IMR-90 (cell line): Measurements from ENCODE around the gene EFEMP1. TPM values are rescaled to one million over a fixed set of nuclear protein-coding genes. Genes with fewer than 3 reads are reported as not detected.

Experiments
- ATAC-seq: fragments of 200-7000 bp; cut with Tn5 transposase; 2 replicates; pipeline ENCODE4 v1.9.1; 2020; ENCODE audit warnings: low read depth, mild to moderate bottlenecking, moderate library complexity
- BruUV-seq: library from RNA; stranded (reverse); fragments of 400-500 nt; replicated peaks from 2 replicates; lab custom pipeline; 2021; lab: Mats Ljungman, UMichigan
- CTCF ChIA-PET: fragments of 300-600 bp; formaldehyde crosslinking; extraction: SDS; loops from one replicate; lab custom pipeline; 2021; ENCODE audit warnings: antibody characterized with exemption; lab: Yijun Ruan, JAX
- POLR2A ChIA-PET: fragments of 300-600 bp; sonication (Branson Sonifier 250); formaldehyde crosslinking; loops from one replicate; lab custom pipeline; 2022; ENCODE audit warnings: antibody characterized with exemption; ENCODE audit not compliant: unreplicated experiment; lab: Charles Lee
- DNase-seq: peaks from one replicate; pipeline ENCODE4 v3.0.0; 2013
- H2AFZ ChIP-seq: replicated peaks from 2 replicates; pipeline ENCODE3; 2013; ENCODE audit warnings: low read length, mild to moderate bottlenecking; ENCODE audit not compliant: poor library complexity
- H2AK5ac ChIP-seq: 2 replicates; pipeline ENCODE4 v1.6.1; 2013; ENCODE audit warnings: low read depth, low read length, inconsistent platforms
- H2AK9ac ChIP-seq: replicated peaks from 2 replicates; pipeline ENCODE3; 2013; ENCODE audit warnings: mild to moderate bottlenecking, low read depth, low read length, moderate library complexity; ENCODE audit not compliant: poor library complexity
- H2BK120ac ChIP-seq: 2 replicates; pipeline ENCODE4 v1.6.1; 2013; ENCODE audit warnings: low read depth, low read length, inconsistent platforms
- H2BK15ac ChIP-seq: 3 replicates; pipeline ENCODE4 v1.6.1; 2013; ENCODE audit warnings: low read depth, low read length, inconsistent platforms
- H2BK20ac ChIP-seq: 2 replicates; pipeline ENCODE4 v1.6.1; 2013; ENCODE audit warnings: low read depth, mild to moderate bottlenecking, inconsistent platforms, low read length, moderate library complexity
- H2BK5ac ChIP-seq: 2 replicates; pipeline ENCODE4 v1.6.1; 2013; ENCODE audit warnings: mild to moderate bottlenecking, low read depth, low read length, inconsistent platforms; ENCODE audit not compliant: poor library complexity, severe bottlenecking
- H3K14ac ChIP-seq: replicated peaks from 2 replicates; pipeline ENCODE4 v1.6.1; 2013; ENCODE audit warnings: low read depth, low read length, inconsistent platforms
- H3K18ac ChIP-seq: 2 replicates; pipeline ENCODE4 v1.6.1; 2013; ENCODE audit warnings: low read depth, low read length, control low read depth
- H3K23ac ChIP-seq: 2 replicates; pipeline ENCODE4 v1.6.1; 2013; ENCODE audit warnings: low read depth, low read length, inconsistent platforms
- H3K27ac ChIP-seq: 2 replicates; pipeline ENCODE4 v1.5.1; 2013; ENCODE audit warnings: mild to moderate bottlenecking, control low read depth, low read length; ENCODE audit not compliant: insufficient read depth
- H3K27me3 ChIP-seq: 2 replicates; pipeline ENCODE4 v1.6.1; 2013; ENCODE audit warnings: low read length; ENCODE audit not compliant: control insufficient read depth, insufficient read depth
- H3K36me3 ChIP-seq: 2 replicates; pipeline ENCODE4 v1.6.1; 2013; ENCODE audit warnings: low read length, mixed read lengths; ENCODE audit not compliant: control insufficient read depth, insufficient read depth
- H3K4ac ChIP-seq: 2 replicates; pipeline ENCODE4 v1.6.1; 2013; ENCODE audit warnings: low read depth, low read length, inconsistent platforms
- H3K4me1 ChIP-seq: 2 replicates; pipeline ENCODE4 v1.6.1; 2013; ENCODE audit warnings: low read length, mixed read lengths; ENCODE audit not compliant: control insufficient read depth, insufficient read depth
- H3K4me2 ChIP-seq: 2 replicates; pipeline ENCODE4 v1.6.1; 2013; ENCODE audit warnings: low read depth, mild to moderate bottlenecking, control low read depth, low read length, moderate library complexity
- H3K4me3 ChIP-seq: 2 replicates; pipeline ENCODE4 v1.5.1; 2013; ENCODE audit warnings: low read depth, mild to moderate bottlenecking, control low read depth, low read length, moderate library complexity; ENCODE audit not compliant: insufficient read depth
- H3K56ac ChIP-seq: 2 replicates; pipeline ENCODE4 v1.6.1; 2013; ENCODE audit warnings: low read length, inconsistent platforms; ENCODE audit not compliant: insufficient read depth; ENCODE audit errors: extremely low read depth
- H3K79me1 ChIP-seq, 2 experiments: 2 replicates each; pipeline ENCODE4 v1.6.1; 2013; ENCODE audit warnings: low read length in 2 of 2, inconsistent platforms in 1 of 2, low read depth in 1 of 2
- H3K9ac ChIP-seq: 2 replicates; pipeline ENCODE4 v1.6.1; 2013; ENCODE audit warnings: low read depth, low read length, control low read depth
- H3K9me1 ChIP-seq: 2 replicates; pipeline ENCODE4 v1.6.1; 2013; ENCODE audit warnings: low read length, inconsistent platforms; ENCODE audit not compliant: insufficient read depth
- H3K9me3 ChIP-seq: 2 replicates; pipeline ENCODE4 v1.6.1; 2013; ENCODE audit warnings: low read length; ENCODE audit not compliant: control insufficient read depth, insufficient read depth
- H4K20me1 ChIP-seq: 2 replicates; pipeline ENCODE4 v1.6.1; 2013; ENCODE audit warnings: low read length, inconsistent platforms; ENCODE audit not compliant: insufficient read depth
- H4K5ac ChIP-seq: 2 replicates; pipeline ENCODE4 v1.6.1; 2013; ENCODE audit warnings: mild to moderate bottlenecking, low read depth, low read length, control low read depth
- H4K8ac ChIP-seq, 2 experiments: 2 replicates each; pipeline ENCODE4 v1.6.1; 2013; ENCODE audit warnings: low read depth in 2 of 2, low read length in 2 of 2, control low read depth in 1 of 2, inconsistent platforms in 1 of 2
- H4K91ac ChIP-seq: 2 replicates; pipeline ENCODE4 v1.6.1; 2013; ENCODE audit warnings: low read depth, low read length, inconsistent platforms; ENCODE audit not compliant: insufficient read depth
- BHLHE40 ChIP-seq: fragments of 150-350 bp; IDR thresholded peaks from 2 replicates; pipeline ENCODE4 v1.6.1; 2016; ENCODE audit warnings: mild to moderate bottlenecking, low read depth, low read length
- CHD1 ChIP-seq: IDR thresholded peaks from 2 replicates; pipeline ENCODE4 v1.6.1; 2012; ENCODE audit warnings: low read depth, low read length, improper control_type of control experiment
- CTCF ChIP-seq: conservative IDR thresholded peaks from 2 replicates; pipeline ENCODE4 v1.5.1; 2012; ENCODE audit warnings: mild to moderate bottlenecking, low read depth, low read length, improper control_type of control experiment
- ELK1 ChIP-seq: fragments of 150-350 bp; IDR thresholded peaks from 2 replicates; pipeline ENCODE4 v1.6.1; 2016; ENCODE audit warnings: low read depth, mild to moderate bottlenecking, low read length, moderate library complexity, borderline replicate concordance
- FOS ChIP-seq: fragments of 150-350 bp; IDR thresholded peaks from 2 replicates; pipeline ENCODE4 v1.6.1; 2016; ENCODE audit warnings: low read depth, low read length
- MAFK ChIP-seq: IDR thresholded peaks from 2 replicates; pipeline ENCODE4 v1.6.1; 2012; ENCODE audit warnings: low read depth, low read length, improper control_type of control experiment
- MXI1 ChIP-seq: IDR thresholded peaks from 2 replicates; pipeline ENCODE4 v1.6.1; 2012; ENCODE audit warnings: low read depth, mild to moderate bottlenecking, low read length, moderate library complexity, borderline replicate concordance
- NFE2L2 ChIP-seq: fragments of 150-350 bp; IDR thresholded peaks from 2 replicates; pipeline ENCODE4 v1.6.1; 2016; ENCODE audit warnings: low read depth, mild to moderate bottlenecking, low read length
- POLR2A ChIP-seq: IDR thresholded peaks from 2 replicates; pipeline ENCODE4 v1.6.1; 2012; ENCODE audit warnings: mild to moderate bottlenecking, low read depth, low read length
- RAD21 ChIP-seq: IDR thresholded peaks from 2 replicates; pipeline ENCODE4 v1.6.1; 2012; ENCODE audit warnings: low read length, improper control_type of control experiment
- RCOR1 ChIP-seq: IDR thresholded peaks from 2 replicates; pipeline ENCODE4 v1.6.1; 2012; ENCODE audit warnings: mild to moderate bottlenecking, low read length, improper control_type of control experiment; ENCODE audit not compliant: insufficient replicate concordance
- RFX5 ChIP-seq: IDR thresholded peaks from 2 replicates; pipeline ENCODE4 v1.8.0; 2012; ENCODE audit warnings: low read depth, mild to moderate bottlenecking, low read length, moderate library complexity
- SMC3 ChIP-seq: fragments of 150-350 bp; IDR thresholded peaks from 2 replicates; pipeline ENCODE4 v1.6.1; 2016; ENCODE audit warnings: low read depth, mild to moderate bottlenecking, antibody characterized with exemption, low read length, moderate library complexity
- USF2 ChIP-seq: fragments of 150-350 bp; IDR thresholded peaks from 2 replicates; pipeline ENCODE4 v1.6.1; 2017; ENCODE audit warnings: mild to moderate bottlenecking, antibody characterized with exemption, low read length, low read depth
- WGBS, 2 experiments: methylation state at CpG; one replicate each; pipeline versions ENCODE4 v1.1.5 to v1.1.7; 2013; ENCODE audit warnings: missing lambda C conversion rate in 2 of 2; ENCODE audit not compliant: insufficient read length in 1 of 2; ENCODE audit errors: extremely low coverage in 2 of 2; 5-methylcytosine and 5-hydroxymethylcytosine counted together
- dilution Hi-C: fragments of 300-500 bp; cut with HindIII; formaldehyde crosslinking; loops from one replicate; pipeline ENCODE4 v1.14.3; 2018; ENCODE audit warnings: low sequenced_read_pairs; ENCODE audit not compliant: unreplicated experiment
- in situ Hi-C: fragments of 300-500 bp; cut with MboI; formaldehyde crosslinking; loops from 3 replicates; pipeline ENCODE4 v1.14.3; 2019; ENCODE audit warnings: low sequenced_read_pairs, inconsistent platforms, mixed read lengths
- intact Hi-C: fragments of 100-400 bp; cut with micrococcal nuclease; formaldehyde crosslinking; loops from 2 replicates; pipeline ENCODE4 v1.10.0; 2022
- polyA plus RNA-seq, 3 experiments: library from polyadenylated mRNA; depleted of rRNA; stranded (reverse); fragments of >200 nt; gene quantifications; 2 replicates each; pipeline ENCODE4 v1.2.3, GENCODE V29; 2012; ENCODE audit warnings: low replicate concordance in 1 of 3
- total RNA-seq: library from RNA; depleted of rRNA; stranded (reverse); fragments of >200 nt; gene quantifications from 2 replicates; pipeline ENCODE4 v1.2.3, GENCODE V29; 2012

Gene EFEMP1
- total and polyA plus RNA-seq, 2 of the 4 experiments (the other 2 are of a cell fraction) = 214 to 219 TPM

- intact Hi-C loops (no loop called here), in situ Hi-C loops (no loop called here), dilution Hi-C loops (no loop called here)
- DNase-seq (no peak), ATAC-seq (no peak)
- Histone ChIP-seq H2BK120ac (no peak overlapping the region), H3K23ac (no peak overlapping the region), H2BK15ac (no peak overlapping the region), H2AFZ (no peak overlapping the region), H4K20me1 (no peaks in the 10 kb centered on the region), H2BK5ac (no peak overlapping the region), H3K4me2 (no peak overlapping the region), H2AK5ac (no peak overlapping the region), H2BK20ac (no peak overlapping the region), H4K91ac (no peak overlapping the region), H4K5ac (no peak overlapping the region), H3K9me3 (no peaks in the 10 kb centered on the region), H3K4ac (no peak overlapping the region), H3K4me1 (no peaks in the 10 kb centered on the region), H3K4me3 (no peak overlapping the region), H3K27ac (no peak overlapping the region), H3K14ac (no peak overlapping the region), H3K18ac (no peak overlapping the region), H3K56ac (no peak overlapping the region), H3K36me3 (no peaks in the 10 kb centered on the region), H3K27me3 (peaks cover 4% of the 10 kb centered on the region; the same call in 1 of the 2 replicates), H3K9ac (no peak overlapping the region), H3K9me1 (no peaks in the 10 kb centered on the region), H3K79me1 (no peaks in the 10 kb centered on the region), H2AK9ac (no peak overlapping the region), H4K8ac (no peak overlapping the region)
- TF ChIP-seq NFE2L2 (no peak), MXI1 (no peak), SMC3 (no peak), ELK1 (no peak), FOS (no peak), USF2 (no peak), BHLHE40 (no peak), POLR2A (no peak), CTCF (no peak), MAFK (no peak), CHD1 (no peak), RAD21 (no peak), RCOR1 (no peak), RFX5 (no peak)
- no TSS peak for BruUV-seq
- no CpG with 5 or more reads among the region's 3 CpGs for WGBS, 2 experiments
- POLR2A ChIA-PET = no interaction called here
- CTCF ChIA-PET = no interaction called here
Observed at GRCh38 chr2:55929476-55929875, 5.9 kb upstream of the EFEMP1 start.
